ENCODE results near the gene GDA.

GRCh38 chr9:72173080-72173479 is 23.8 kb downstream of the GDA start:
- TF ChIP-seq EZH2 (IDR thresholded peaks at IDR 0.05; ENCODE audit: insufficient read depth, poor library complexity, severe bottlenecking) (no peak), EZH2phosphoT487 (IDR thresholded peaks at IDR 0.05; ENCODE audit: insufficient read depth, low read depth) (no peak)

Data from GM23248 (cell line).